T-helper 22 cell (primary cell): ENCODE data around the gene AKR7A3.
"Not testable (repeated sequence)": the region's sequence is repeated elsewhere in the genome, so short reads cannot be mapped to it uniquely, and the experiment has no call there.

Experiments used
- DNase-seq: peaks from one replicate; pipeline ENCODE4 v3.0.0-alpha.2; 2020; ENCODE audit warnings: low read depth

The AKR7A3 gene

GRCh38 chr1:19319196-19319595, 30.6 kb upstream of the AKR7A3 start:
- DNase-seq, result no peak

DNA sequence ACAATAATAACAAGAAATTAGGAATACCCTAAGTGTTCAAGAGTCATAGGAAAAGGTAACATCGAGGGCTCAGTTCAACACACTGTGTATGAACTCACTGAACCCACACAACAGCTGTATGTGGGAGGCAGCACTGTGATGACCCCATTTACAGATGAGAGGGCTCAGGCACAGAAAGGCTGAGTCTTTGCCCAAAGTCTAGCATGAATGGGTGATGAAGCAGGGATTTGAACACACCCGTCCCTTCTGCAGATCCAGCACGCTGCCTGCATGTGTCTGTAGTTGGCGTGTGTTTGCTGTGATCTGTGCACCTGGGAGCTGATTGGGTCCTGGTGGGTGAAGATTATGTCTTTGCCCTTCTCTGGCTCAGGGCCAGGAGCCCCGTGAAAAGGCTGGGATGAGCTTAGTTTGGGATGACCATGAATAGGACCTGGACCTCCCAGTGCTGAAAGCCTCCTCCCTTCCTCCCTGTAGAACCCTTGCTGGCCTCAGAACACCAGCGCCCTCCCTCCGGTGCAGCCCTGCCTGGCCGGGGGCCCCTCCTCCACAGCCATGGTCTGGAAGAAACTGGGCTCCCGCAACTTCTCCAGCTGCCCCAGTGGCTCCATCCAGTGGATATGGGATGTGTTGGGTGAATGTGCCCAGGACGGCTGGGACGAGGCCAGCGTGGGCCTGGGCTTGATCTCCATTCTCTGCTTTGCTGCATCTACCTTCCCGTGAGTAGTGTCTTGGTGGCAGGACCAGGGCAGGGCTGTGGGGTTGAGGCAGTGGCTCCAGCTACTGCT, 28.7 kb upstream of the AKR7A3 start:
- no peak for DNase-seq

- DNase-seq, result no peak
Measured at GRCh38 chr1:19315378-19316198, 27.0 kb upstream of the AKR7A3 start.

GRCh38 chr1:19313961-19314882, 25.7 kb upstream of the AKR7A3 start:
- DNase-seq, result no peak

DNA sequence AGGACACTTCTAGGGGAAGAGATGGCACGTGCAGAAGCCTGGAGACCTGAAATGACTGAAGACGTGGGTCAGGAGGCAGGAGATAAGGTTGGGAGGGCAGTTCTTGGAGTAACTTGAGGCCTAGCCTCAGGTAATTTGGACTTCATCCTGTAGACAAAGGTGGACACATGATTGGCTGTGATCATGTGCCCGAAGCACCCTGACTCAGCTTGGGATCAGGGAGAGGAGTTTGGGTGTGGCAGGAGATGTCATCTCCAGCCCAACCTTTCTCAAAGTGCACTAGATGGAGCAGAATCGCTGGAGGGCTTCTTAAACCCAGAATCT, 25.0 kb upstream of the AKR7A3 start:
- no peak for DNase-seq

DNA sequence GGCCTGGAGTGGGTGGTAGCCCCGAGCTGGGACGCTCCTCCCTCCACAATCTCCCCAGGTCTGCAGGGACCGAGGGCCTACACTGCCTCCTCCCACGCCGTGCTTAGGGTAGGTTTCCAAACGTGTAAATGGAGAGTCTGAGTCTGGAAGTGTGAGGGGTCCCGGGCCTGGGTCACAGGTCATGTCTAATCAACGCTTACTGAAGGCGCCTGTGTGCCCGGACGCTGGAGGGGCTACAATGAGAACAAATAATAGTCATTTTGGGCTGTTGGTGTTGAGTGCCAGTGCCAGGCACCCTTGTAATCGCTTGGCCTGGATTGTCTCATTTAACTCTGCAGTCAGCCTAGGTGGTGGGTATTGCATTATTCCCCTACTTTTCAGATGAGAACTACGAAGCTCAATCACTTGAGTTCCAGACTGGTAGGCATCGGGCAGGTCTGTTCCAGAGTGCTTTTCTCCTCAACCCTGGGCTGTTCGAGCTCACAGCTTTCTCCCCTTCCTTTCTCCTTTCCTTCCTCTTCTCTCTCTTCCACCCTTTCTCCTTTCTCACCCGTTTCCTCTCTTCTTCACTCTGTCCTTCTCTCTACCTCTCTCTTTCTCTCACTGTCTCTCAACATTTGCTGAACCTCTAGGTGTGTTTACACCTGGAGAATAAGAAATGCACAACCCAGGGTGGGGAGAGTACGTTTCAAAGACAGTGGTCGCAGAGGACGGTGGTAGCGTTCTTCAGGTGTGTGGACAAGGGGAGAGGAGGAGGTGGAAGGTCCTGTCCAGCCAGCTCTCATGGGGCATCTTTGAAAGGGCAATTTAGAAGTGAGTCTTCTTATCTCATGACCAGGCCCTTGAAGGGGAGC, 24.4 kb upstream of the AKR7A3 start:
- DNase-seq, result no peak

- DNase-seq, result peak; percentile 80
Measured at GRCh38 chr1:19311931-19312781, 23.6 kb upstream of the AKR7A3 start, which contains the start of the genes AKR7A2 and SLC66A1. TSS of gene AKR7A2 (minus strand) at chr1:19312144. CDS start at chr1:19312124, 20 bp downstream. TSS of gene SLC66A1 (plus strand) at chr1:19312326. CDS start at chr1:19317678, 5,352 bp downstream.

DNA sequence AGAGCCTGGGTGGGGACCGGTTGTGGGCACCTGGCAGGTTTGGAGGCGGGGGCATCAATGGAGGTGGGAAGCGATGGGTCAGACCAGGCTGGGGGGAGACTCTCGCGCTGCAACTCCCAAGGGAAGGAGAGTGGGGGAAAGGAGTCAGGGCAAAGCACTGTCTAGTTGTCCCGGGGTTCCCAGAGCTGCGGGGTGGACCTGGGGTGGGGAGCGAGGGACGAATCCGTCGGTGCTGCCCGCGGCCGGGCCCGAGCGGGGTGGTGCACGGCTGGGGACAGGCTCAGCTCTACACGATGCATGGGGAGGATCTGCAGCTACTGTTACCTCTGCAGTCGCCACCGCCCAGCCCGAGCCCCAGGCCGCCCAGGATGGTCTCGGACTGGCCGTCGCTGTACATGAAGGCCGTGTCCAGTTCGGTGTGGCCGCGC, 22.9 kb upstream of the AKR7A3 start:
- no peak for DNase-seq

GRCh38 chr1:19310720-19311502, 22.3 kb upstream of the AKR7A3 start:
- DNase-seq, result no peak

DNA sequence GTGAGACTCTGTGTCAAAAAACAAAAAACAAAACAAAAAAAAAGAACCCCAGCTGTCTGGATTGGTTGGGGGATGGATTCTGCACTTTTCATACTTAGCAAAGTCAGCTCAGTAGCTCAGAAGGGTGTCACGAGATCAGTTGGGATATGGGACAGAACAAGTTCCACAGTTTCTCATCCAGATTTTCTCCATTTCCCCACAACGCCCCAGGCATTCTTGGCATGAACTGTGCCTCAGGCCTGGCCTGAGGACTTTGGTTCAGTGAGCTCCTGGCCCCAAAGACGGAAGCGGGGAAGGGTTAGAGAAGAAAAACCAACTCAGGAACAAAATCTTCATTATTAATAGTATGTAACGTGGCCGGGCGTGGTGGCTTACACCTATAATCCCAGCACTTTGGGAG, 21.5 kb upstream of the AKR7A3 start:
- no peak for DNase-seq

- no peak for DNase-seq
Measured at GRCh38 chr1:19309123-19309813, 20.7 kb upstream of the AKR7A3 start.

DNA sequence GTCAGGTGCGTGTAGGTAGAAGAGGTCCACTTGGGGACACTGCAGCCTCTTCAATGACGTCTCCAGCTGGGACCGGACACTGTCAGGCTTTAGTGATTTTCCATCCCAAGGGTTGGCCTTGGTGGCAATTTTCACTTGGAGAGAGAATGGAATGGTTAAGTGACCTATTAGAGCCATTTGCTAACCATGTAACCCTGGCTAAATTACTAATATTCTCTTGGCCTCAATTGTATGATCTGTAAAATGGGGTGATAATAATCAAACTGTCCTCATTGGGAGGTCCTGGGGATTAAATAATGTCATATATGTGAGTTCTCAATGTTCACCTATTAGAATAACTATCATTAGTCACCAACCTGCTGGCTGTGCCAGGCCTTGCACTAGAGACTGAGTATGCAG, 19.9 kb upstream of the AKR7A3 start:
- no peak for DNase-seq

GRCh38 chr1:19307794-19308508, 19.4 kb upstream of the AKR7A3 start:
- DNase-seq, result no peak

- no peak for DNase-seq
Measured at GRCh38 chr1:19306941-19307340, 18.4 kb upstream of the AKR7A3 start.

DNA sequence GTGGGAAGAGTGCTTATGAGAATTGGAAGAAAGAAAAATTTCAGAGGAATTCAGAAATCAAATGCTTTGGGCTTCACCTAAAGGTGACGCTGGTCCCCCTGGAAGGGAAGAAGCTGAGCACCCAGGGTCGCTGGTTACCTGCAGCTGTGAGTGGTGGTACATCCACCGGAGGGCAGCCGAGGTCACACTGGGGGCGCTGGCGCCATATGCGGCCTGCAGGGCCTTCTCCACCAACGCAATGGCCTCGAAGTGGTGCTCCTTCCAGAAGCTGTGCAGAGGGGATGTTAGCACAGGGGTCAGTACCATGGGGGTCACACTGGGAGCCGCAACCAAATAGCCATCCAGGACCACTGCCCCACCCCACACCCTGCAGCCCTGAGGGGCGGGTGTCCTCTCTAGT, 17.3 kb upstream of the AKR7A3 start:
- DNase-seq, result no peak

- not testable (repeated sequence) for DNase-seq
Measured at GRCh38 chr1:19304081-19304480, 15.5 kb upstream of the AKR7A3 start.

- no peak for DNase-seq
Measured at GRCh38 chr1:19300211-19300610, 11.6 kb upstream of the AKR7A3 start.

GRCh38 chr1:19294638-19295037, 6.1 kb upstream of the AKR7A3 start:
- no peak for DNase-seq
